ENCODE measurements around the gene FKBP5. TPM values are rescaled to one million over a fixed set of nuclear protein-coding genes. Genes with fewer than 3 reads are reported as not detected.

The FKBP5 gene
- total and polyA plus RNA-seq, 9 of the 15 experiments (the other 6 are each of a cell fraction or from before 2014, with no cell fraction given): 32.7 to 151 (median 75.0) TPM

DNA sequence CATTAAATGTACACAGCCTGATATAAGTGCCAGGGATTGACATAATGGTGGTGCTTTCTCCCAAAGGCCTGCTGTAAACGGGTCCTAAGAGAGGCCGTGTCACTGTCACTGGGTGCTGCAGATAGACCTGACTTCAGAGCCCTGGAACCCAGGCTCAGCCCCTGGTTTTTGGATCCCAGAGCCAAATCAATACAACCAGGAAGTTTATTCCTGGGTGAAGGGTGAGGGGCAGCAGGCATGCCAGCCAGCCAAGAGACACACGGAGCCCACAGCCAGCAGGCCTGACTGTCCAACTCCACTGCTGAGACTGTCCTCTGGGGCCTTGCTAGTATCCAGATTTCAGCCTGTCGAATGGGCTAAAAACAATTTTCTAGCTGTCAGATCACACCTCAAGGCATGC is 35.3 kb upstream of the FKBP5 start:
- POLR2A ChIA-PET: interaction anchor here (0.6 to 0.8 kb wide), 2 partner anchors 9 to 141 kb away, joined by 3 read pairs; no protein-coding TSS in a partner anchor
- no peaks in the 10 kb centered on the region for H4K20me1 ChIP-seq (replicated peaks; ENCODE audit: control insufficient read depth, insufficient read depth, low read length)
- 68% methylated on average over 4 of the region's 4 CpGs for WGBS (ENCODE audit: insufficient coverage, low coverage, missing lambda C conversion rate)
- FAIRE-seq (no peak), DNase-seq (ENCODE audit: extremely low read depth in 1 of 4, low spot score in 3 of 4) (peak in 1 of 4 experiments; percentile 13), ATAC-seq (no peak)
- intact Hi-C loops (cut with micrococcal nuclease) (no loop called here), in situ Hi-C loops (cut with MboI) (no loop called here)
- peaks cover 54 to 57% of the 10 kb centered on the region in 2 experiments for H3K4me1 ChIP-seq (replicated peaks in 1 of 2; ENCODE audit: control insufficient read depth in 2 of 2, insufficient read depth in 2 of 2, low read length in 2 of 2)
- H3K27ac ChIP-seq (ENCODE audit: extremely low read depth, low read depth, low read length): no peak overlapping the region
- BruUV-seq (replicated peaks): no TSS peak
- H3K4me3 ChIP-seq: no peak overlapping the region
- no peaks in the 10 kb centered on the region; the same call in 2 of the 3 replicates for H3K79me2 ChIP-seq (ENCODE audit: control insufficient read depth, insufficient read depth, low read length)
- peak overlapping the region in 1 of 2 experiments; percentile 76; a peak in 1 of 4 replicates for H3K9ac ChIP-seq (ENCODE audit: insufficient read depth in 1 of 2, low read depth in 2 of 2, low read length in 2 of 2)
- no peaks in the 10 kb centered on the region for H3K9me1 ChIP-seq (ENCODE audit: control insufficient read depth, insufficient read depth, low read length)
- no peak overlapping the region for H3K4me2 ChIP-seq (ENCODE audit: insufficient read depth, low read length)
- CTCF ChIA-PET (ENCODE audit: low intra/inter-chr PET ratio): no interaction called here
- H3K27me3 ChIP-seq (ENCODE audit: control insufficient read depth in 2 of 2, insufficient read depth in 2 of 2, low read length in 2 of 2): no peaks in the 10 kb centered on the region
- H3K36me3 ChIP-seq (ENCODE audit: control insufficient read depth, insufficient read depth, low read length): no peaks in the 10 kb centered on the region
- H3K9me3 ChIP-seq (replicated peaks; ENCODE audit: control insufficient read depth, insufficient read depth, low read depth, low read length): no peaks in the 10 kb centered on the region
- peak overlapping the region; percentile 48 for H2AFZ ChIP-seq (ENCODE audit: low read depth, low read length)
- TF ChIP-seq ZNF384 (IDR thresholded peaks at IDR 0.05; ENCODE audit: low read depth, low read length): no peak
- no peak for TF ChIP-seq ZNF707 (CRISPR knock-in tag; conservative IDR thresholded peaks at IDR 0.05)
- no peak for TF ChIP-seq PHF20 (IDR thresholded peaks at IDR 0.05; ENCODE audit: partially characterized antibody)
- no peak for TF ChIP-seq CREB1 (IDR thresholded peaks at IDR 0.05)
- TF ChIP-seq CREB1 (CRISPR knock-in tag; IDR thresholded peaks at IDR 0.05): no peak
- no peak for TF ChIP-seq TCF3 (CRISPR knock-in tag; IDR thresholded peaks at IDR 0.05)
- TF ChIP-seq, protein P1, sequence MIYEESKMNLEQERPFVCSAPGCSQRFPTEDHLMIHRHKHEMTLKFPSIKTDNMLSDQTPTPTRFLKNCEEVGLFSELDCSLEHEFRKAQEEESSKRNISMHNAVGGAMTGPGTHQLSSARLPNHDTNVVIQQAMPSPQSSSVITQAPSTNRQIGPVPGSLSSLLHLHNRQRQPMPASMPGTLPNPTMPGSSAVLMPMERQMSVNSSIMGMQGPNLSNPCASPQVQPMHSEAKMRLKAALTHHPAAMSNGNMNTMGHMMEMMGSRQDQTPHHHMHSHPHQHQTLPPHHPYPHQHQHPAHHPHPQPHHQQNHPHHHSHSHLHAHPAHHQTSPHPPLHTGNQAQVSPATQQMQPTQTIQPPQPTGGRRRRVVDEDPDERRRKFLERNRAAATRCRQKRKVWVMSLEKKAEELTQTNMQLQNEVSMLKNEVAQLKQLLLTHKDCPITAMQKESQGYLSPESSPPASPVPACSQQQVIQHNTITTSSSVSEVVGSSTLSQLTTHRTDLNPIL (CRISPR knock-in tag; IDR thresholded peaks at IDR 0.05): no peak
- TF ChIP-seq EP400 (IDR thresholded peaks at IDR 0.05): no peak
- TF ChIP-seq, protein P2, sequence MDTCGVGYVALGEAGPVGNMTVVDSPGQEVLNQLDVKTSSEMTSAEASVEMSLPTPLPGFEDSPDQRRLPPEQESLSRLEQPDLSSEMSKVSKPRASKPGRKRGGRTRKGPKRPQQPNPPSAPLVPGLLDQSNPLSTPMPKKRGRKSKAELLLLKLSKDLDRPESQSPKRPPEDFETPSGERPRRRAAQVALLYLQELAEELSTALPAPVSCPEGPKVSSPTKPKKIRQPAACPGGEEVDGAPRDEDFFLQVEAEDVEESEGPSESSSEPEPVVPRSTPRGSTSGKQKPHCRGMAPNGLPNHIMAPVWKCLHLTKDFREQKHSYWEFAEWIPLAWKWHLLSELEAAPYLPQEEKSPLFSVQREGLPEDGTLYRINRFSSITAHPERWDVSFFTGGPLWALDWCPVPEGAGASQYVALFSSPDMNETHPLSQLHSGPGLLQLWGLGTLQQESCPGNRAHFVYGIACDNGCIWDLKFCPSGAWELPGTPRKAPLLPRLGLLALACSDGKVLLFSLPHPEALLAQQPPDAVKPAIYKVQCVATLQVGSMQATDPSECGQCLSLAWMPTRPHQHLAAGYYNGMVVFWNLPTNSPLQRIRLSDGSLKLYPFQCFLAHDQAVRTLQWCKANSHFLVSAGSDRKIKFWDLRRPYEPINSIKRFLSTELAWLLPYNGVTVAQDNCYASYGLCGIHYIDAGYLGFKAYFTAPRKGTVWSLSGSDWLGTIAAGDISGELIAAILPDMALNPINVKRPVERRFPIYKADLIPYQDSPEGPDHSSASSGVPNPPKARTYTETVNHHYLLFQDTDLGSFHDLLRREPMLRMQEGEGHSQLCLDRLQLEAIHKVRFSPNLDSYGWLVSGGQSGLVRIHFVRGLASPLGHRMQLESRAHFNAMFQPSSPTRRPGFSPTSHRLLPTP (IDR thresholded peaks at IDR 0.05; ENCODE audit: borderline replicate concordance, extremely low read depth, insufficient read length): no peak
- no peak for TF ChIP-seq JUN (IDR thresholded peaks at IDR 0.05; ENCODE audit: borderline replicate concordance, low read depth, low read length)
- no peak for TF ChIP-seq JUN (CRISPR knock-in tag; IDR thresholded peaks at IDR 0.05; ENCODE audit: borderline replicate concordance)
- TF ChIP-seq, protein P3, sequence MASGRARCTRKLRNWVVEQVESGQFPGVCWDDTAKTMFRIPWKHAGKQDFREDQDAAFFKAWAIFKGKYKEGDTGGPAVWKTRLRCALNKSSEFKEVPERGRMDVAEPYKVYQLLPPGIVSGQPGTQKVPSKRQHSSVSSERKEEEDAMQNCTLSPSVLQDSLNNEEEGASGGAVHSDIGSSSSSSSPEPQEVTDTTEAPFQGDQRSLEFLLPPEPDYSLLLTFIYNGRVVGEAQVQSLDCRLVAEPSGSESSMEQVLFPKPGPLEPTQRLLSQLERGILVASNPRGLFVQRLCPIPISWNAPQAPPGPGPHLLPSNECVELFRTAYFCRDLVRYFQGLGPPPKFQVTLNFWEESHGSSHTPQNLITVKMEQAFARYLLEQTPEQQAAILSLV (tag; IDR thresholded peaks at IDR 0.05): no peak
- TF ChIP-seq, protein P4, sequence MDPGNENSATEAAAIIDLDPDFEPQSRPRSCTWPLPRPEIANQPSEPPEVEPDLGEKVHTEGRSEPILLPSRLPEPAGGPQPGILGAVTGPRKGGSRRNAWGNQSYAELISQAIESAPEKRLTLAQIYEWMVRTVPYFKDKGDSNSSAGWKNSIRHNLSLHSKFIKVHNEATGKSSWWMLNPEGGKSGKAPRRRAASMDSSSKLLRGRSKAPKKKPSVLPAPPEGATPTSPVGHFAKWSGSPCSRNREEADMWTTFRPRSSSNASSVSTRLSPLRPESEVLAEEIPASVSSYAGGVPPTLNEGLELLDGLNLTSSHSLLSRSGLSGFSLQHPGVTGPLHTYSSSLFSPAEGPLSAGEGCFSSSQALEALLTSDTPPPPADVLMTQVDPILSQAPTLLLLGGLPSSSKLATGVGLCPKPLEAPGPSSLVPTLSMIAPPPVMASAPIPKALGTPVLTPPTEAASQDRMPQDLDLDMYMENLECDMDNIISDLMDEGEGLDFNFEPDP (CRISPR knock-in tag; IDR thresholded peaks at IDR 0.05): no peak
- TF ChIP-seq SMAD4 (CRISPR knock-in tag; conservative IDR thresholded peaks at IDR 0.05): no peak
- no peak for TF ChIP-seq ARID1B (IDR thresholded peaks at IDR 0.05)
- no peak for TF ChIP-seq POLR2A (conservative IDR thresholded peaks at IDR 0.05)
- TF ChIP-seq STAT5A (IDR thresholded peaks at IDR 0.05; ENCODE audit: borderline replicate concordance, low read length): no peak
- TF ChIP-seq SP1 (CRISPR knock-in tag; IDR thresholded peaks at IDR 0.05): no peak
- no peak for TF ChIP-seq C11orf30 (IDR thresholded peaks at IDR 0.05; ENCODE audit: low read depth)
